Brain microvascular endothelial cell (primary cell): ENCODE results near the gene DMPK.
"Not testable (repeated sequence)": the region's sequence is repeated elsewhere in the genome, so short reads cannot be mapped to it uniquely, and the experiment has no call there.

ENCODE experiments used
- DNase-seq: peaks from one replicate; pipeline ENCODE4 v3.0.0-alpha.2; 2020
- H3K27ac ChIP-seq: fragments of 250-450 bp; sonication (Bioruptor Pico); 2 replicates; pipeline ENCODE4 v1.5.1; 2020; ENCODE audit warnings: mild to moderate bottlenecking, moderate library complexity
- H3K27me3 ChIP-seq: fragments of 250-450 bp; sonication (Bioruptor Pico); replicated peaks from 2 replicates; pipeline ENCODE4 v1.5.1; 2020; ENCODE audit warnings: mild to moderate bottlenecking
- H3K36me3 ChIP-seq: fragments of 250-450 bp; sonication (Bioruptor Pico); replicated peaks from 2 replicates; pipeline ENCODE4 v1.5.1; 2020; ENCODE audit warnings: mild to moderate bottlenecking
- H3K4me3 ChIP-seq: 2 replicates; pipeline ENCODE4 v1.5.1; 2011; ENCODE audit warnings: low read depth, mild to moderate bottlenecking, control low read depth, low read length, moderate library complexity
- in situ Hi-C: cut with HindIII; loops from 2 replicates; pipeline ENCODE4 v1.10.0; 2017; ENCODE audit warnings: low sequenced_read_pairs, low pct_ligation_motif_present
- TF ChIP-seq, protein P1 (sequence below): IDR thresholded peaks from 2 replicates; pipeline ENCODE4 v1.5.1; 2011; ENCODE audit warnings: low read depth, mild to moderate bottlenecking, moderate library complexity, low read length, control low read depth, inconsistent platforms; ENCODE audit errors: missing control alignments

DMPK gene

DNA sequence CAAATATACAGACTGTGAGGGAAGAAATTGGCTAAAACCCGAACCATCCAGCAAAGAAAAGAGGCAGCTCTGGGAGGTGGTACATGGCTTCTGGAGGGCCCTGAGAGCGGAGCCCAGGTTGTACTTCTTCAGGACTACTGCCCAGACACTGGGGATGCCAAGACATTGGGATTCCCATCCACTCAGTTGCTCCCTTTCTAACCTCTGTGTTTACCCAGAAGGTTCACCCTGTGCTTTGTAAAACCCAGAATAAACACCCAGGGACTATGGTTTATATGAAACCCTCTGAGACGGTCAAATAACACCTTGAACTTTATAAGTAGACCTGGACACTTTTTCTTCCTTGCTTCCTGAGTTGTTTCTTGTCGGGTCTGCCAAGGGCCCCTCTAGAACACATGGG lies 39.3 kb downstream of the DMPK start:
- Histone ChIP-seq H3K27ac (no peak overlapping the region), H3K36me3 (no peaks in the 10 kb centered on the region), H3K4me3 (no peak overlapping the region), H3K27me3 (no peaks in the 10 kb centered on the region)
- in situ Hi-C loops, result no loop called here
- TF ChIP-seq, protein P1, sequence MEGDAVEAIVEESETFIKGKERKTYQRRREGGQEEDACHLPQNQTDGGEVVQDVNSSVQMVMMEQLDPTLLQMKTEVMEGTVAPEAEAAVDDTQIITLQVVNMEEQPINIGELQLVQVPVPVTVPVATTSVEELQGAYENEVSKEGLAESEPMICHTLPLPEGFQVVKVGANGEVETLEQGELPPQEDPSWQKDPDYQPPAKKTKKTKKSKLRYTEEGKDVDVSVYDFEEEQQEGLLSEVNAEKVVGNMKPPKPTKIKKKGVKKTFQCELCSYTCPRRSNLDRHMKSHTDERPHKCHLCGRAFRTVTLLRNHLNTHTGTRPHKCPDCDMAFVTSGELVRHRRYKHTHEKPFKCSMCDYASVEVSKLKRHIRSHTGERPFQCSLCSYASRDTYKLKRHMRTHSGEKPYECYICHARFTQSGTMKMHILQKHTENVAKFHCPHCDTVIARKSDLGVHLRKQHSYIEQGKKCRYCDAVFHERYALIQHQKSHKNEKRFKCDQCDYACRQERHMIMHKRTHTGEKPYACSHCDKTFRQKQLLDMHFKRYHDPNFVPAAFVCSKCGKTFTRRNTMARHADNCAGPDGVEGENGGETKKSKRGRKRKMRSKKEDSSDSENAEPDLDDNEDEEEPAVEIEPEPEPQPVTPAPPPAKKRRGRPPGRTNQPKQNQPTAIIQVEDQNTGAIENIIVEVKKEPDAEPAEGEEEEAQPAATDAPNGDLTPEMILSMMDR, result no peak
- DNase-seq, result no peak

DNA sequence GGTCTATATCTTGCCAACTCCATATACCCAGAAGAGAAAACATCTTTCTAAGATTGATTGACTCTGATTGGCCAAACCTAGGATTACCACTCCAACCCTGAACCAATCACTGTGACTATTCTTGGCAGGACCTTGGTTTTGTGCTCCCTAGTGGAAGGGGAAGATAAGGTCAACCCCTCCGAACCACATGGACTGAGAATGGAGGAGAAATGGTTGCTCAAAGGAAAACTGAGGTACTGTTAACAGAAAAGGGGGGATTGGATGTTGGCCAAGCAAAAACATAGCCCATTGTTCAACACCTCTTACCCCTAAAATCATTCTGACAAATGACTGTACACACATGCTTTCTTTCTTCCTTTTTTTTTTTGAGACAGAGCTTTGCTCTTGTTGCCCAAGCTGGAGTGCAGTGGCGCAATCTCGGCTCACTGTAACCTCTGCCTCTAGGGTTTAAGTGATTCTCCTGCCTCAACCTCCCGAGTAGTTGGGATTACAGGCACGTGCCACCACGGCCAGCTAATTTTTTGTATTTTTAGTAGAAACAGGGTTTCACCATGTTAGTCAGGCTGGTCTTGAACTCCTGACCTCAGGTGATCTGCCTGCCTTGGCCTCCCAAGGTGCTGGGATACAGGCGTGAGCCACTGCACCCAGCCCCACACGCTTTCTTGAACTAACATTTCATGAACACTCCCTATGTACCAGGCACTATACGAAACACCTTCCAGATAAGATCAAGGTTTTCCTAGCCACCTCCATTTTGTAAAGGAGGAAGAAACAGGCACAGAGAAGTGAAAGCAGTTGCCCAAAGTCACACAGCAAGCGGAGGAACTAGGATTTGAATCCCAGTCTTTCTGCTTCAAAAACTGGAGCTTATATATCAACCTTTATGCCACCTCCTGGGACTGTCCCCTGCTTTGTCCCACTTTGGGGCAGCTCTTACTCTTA lies 42.5 kb downstream of the DMPK start:
- DNase-seq, result no peak
- Histone ChIP-seq H3K27ac (no peak overlapping the region), H3K4me3 (no peak overlapping the region), H3K27me3 (no peaks in the 10 kb centered on the region), H3K36me3 (no peaks in the 10 kb centered on the region)
- TF ChIP-seq, protein P1, result no peak
- in situ Hi-C loops, result no loop called here

DNA sequence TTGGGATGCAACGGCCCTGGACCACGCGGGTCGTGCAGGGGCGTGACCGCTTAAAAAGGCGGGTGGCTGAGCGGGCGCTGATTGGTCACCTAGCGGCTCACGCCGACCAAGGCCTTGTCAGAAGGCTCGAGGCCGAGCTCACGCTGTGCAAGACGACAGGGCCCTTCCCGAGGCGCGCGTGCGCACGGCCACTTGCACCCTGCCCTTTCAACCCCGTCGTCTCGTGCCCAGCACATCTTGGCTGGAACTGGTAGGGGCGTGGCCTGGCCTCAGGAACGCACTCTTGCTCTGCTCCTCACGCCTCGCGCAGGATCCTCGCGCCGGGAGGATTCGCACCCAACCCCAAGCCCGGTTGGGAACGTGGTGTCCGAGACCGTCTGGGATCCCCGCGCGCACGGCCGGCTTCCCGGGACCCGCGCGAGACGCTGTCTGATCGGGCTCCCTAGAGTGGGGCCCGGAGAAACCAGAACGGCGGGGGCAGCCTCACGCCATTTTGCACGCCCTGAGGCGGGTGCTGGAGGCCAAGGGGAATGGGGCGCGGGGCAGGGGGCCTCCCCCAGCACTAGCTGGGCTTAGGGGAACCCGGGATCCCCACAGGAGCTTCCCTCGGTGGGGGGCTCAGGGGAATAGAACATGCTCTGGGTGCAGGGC lies 49.0 kb downstream of the DMPK start, which contains the start of gene MEIOSIN:
Gene MEIOSIN, plus strand, starts transcription at position 280 of the 651 bp plus-strand sequence. CDS start 1,938 bp downstream, outside the sequence.
- Histone ChIP-seq H3K27ac (no peak within 1 kb of the TSS), H3K36me3 (no peaks in the 10 kb centered on the region), H3K4me3 (no peak within 1 kb of the TSS), H3K27me3 (no peaks in the 10 kb centered on the region)
- in situ Hi-C loops, result no loop called here
- DNase-seq, result no peak
- TF ChIP-seq, protein P1, result no peak

DNA sequence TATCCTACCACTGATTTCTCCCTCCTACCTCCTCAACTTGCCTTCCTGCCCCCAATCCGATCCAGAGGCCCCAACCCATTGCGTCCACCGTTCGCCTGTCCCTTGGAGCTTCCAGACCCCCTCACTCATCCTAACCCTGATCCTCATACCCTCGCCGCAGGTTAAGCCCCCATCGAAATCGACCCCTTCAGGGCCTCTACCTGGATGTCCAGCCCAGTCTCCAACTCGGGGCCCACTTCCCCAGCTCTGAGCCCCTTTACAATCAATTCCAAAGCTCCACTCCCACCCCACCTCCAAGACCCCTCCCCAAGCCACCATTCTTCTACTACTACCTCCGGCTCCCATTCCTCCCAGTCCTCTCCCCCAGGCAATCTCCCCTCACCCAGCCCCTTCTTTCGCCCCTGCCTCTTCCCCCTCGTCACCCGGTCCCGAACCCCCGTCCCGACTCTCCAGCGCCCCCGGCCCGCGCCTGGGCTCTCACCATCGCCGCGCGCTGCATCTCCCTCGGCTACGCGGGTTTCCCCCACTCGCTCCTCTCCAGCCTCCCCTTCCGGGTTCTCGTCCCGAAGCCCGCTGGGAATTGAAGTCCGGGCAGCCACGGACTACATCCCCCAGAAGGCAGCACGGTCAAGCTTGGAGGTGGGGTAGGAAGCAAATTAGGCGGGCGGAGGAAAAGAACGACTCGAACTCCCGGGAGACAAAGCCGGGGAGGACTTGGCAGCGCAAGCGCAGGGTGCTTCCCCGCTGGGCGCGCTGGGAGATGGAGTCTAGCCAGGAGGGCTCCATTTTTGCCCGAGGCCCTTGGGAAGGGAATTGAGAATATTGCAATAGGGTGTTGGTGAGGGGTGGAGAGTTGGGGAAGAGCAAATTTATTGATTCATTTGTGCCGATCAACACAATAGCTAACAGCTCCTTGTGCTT lies 51.7 kb downstream of the DMPK start, which contains the start of gene FBXO46:
Gene FBXO46, minus strand, starts transcription at position 529 of the 921 bp plus-strand sequence. CDS start 17,401 bp downstream, outside the sequence.
- TF ChIP-seq, protein P1, result peak; percentile 41
- peak; percentile 98 for DNase-seq
- Histone ChIP-seq H3K27ac (peak within 1 kb of the TSS; percentile 52), H3K4me3 (peak within 1 kb of the TSS; percentile 85), H3K27me3 (no peaks in the 10 kb centered on the region), H3K36me3 (no peaks in the 10 kb centered on the region)
- in situ Hi-C loops, result no loop called here

DNA sequence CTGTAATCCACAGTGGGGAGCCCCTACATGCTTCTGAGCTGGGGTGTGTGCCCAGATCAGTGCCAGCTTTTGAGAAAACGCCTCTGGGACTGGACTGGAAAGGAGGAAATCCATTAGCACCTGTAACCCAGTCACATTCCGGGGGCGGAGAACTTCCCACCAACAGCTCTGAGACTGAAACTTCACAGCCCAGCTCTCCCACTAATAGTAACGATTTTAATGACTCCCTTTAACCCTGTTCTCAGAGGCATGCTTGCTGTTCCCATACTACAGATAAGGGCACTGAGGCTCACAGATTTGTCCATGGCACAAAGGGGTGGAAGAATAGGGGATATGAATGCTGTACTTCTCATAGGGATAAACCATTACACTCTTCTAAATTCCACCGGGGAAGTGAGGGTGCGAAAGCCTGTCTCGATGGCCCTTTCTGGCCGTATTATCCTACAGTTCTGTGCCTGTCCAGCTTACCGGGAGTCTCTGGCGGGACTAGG lies 52.4 kb downstream of the DMPK start:
- TF ChIP-seq, protein P1, result no peak
- Histone ChIP-seq H3K27me3 (no peaks in the 10 kb centered on the region), H3K36me3 (no peaks in the 10 kb centered on the region), H3K4me3 (peak overlapping the region; percentile 85), H3K27ac (peak overlapping the region; percentile 41)
- in situ Hi-C loops, result no loop called here
- DNase-seq, result no peak

DNA sequence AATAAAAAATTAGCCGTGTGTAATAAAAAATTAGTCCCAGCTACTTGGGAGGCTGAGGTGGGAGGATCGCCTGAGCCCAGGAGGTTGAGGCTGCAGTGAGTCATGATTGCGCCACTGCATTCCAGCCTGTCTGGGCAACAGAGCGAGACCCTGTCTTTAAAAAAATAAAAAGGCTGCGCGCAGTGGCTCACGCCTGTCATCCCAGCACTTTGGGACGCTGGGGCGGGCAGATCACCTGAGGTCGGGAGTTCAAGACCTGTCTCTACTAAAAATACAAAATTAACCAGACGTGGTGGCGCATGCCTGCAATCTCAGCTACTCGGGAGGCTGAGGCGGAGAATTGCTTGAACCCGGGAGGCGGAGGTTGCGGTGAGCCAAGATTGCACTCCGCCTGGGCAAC lies 53.6 kb downstream of the DMPK start:
- in situ Hi-C loops, H3K27me3 ChIP-seq, H3K36me3 ChIP-seq: not testable (repeated sequence)

DNA sequence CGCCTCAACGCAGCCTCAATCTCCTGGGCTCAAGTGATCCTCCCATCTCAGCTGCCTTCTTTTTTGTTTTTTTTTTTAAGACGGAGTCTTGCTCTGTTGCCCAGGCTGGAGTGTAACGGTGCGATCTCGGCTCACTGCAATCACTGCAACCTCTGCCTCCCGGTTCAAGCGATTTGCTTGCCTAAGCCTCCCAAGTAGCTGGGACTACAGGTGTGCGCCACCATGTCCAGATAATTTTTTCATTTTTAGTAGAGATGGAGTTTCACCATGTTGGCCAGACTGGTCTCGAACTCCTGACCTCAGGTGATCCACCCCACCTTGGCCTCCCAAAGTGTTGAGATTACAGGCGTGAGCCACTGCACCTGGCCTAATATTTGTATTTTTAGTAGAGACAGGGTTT lies 62.2 kb downstream of the DMPK start:
- DNase-seq, H3K4me3 ChIP-seq, H3K36me3 ChIP-seq, H3K27ac ChIP-seq, in situ Hi-C loops, H3K27me3 ChIP-seq: not testable (repeated sequence)

More for the DNA sequence above, 53.6 kb downstream of the DMPK start:
- H3K27ac ChIP-seq, DNase-seq, H3K4me3 ChIP-seq: not testable (repeated sequence)
